Spleen (tissue), 7 donors: ENCODE data around the gene ADORA2A.

Experiments used
- POLR2A ChIP-seq, 3 donors: fragments of 450-650 bp; IDR thresholded peaks; one replicate each; pipeline ENCODE4 v1.5.1; 2017; ENCODE audit warnings: antibody characterized with exemption in 3 of 3, mild to moderate bottlenecking in 1 of 3
- POLR2AphosphoS5 ChIP-seq, 3 donors: sonication (generic); formaldehyde crosslinking; IDR thresholded peaks; one replicate each; pipeline ENCODE4 v1.5.1; 2017; ENCODE audit warnings: antibody characterized with exemption in 3 of 3
- TF ChIP-seq, protein P1 (sequence below), 11 experiments: fragments of 200-600 bp in 7 of 11; fragments of 450-650 bp in 4 of 11; sonication (generic) in 4 of 11; IDR thresholded peaks in 8 of 11; conservative IDR thresholded peaks in 3 of 11; 1 replicate in 7 of 11; 2 replicates in 4 of 11; pipeline versions ENCODE4 v1.4.0 to v1.8.0; 2016 to 2021; ENCODE audit warnings: antibody characterized with exemption in 11 of 11, inconsistent platforms in 4 of 11, mild to moderate bottlenecking in 1 of 11
- donor health status: DM: no; HTN: no; CAD: no; lungs with moderate emphysema.
- donor health status: DM: no; HTN: no; CAD: no.
- donor health status: DM: no; HTN: no; CAD: no.

DNA sequence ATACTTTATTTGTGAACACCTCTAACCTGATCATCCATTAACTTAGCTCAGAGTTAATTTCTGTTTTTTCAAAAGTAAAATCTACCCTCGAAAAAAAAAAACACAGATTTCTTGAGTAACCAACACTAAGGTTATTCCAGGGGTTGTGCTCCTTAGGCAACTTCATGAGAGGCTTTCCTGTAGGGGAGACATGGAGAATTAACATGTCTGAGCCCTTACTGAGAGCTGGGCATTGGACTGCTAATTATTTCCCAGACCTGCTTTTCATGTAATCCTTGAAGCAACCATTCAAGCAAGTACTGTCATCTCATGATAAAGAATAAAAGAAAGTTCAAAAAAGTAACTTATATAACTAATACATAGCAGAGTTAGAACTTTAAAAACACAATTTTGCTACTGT lies 54.2 kb downstream of the ADORA2A start:
- TF ChIP-seq POLR2A (IDR thresholded peaks at IDR 0.05) (no peak), POLR2AphosphoS5 (IDR thresholded peaks at IDR 0.05) (no peak)
- TF ChIP-seq, protein P1, sequence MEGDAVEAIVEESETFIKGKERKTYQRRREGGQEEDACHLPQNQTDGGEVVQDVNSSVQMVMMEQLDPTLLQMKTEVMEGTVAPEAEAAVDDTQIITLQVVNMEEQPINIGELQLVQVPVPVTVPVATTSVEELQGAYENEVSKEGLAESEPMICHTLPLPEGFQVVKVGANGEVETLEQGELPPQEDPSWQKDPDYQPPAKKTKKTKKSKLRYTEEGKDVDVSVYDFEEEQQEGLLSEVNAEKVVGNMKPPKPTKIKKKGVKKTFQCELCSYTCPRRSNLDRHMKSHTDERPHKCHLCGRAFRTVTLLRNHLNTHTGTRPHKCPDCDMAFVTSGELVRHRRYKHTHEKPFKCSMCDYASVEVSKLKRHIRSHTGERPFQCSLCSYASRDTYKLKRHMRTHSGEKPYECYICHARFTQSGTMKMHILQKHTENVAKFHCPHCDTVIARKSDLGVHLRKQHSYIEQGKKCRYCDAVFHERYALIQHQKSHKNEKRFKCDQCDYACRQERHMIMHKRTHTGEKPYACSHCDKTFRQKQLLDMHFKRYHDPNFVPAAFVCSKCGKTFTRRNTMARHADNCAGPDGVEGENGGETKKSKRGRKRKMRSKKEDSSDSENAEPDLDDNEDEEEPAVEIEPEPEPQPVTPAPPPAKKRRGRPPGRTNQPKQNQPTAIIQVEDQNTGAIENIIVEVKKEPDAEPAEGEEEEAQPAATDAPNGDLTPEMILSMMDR (IDR thresholded peaks at IDR 0.05 in 8 of 11, conservative IDR thresholded peaks at IDR 0.05 in 3 of 11) = no peak
